PC-3 (cell line): Measurements from ENCODE around the gene CNTRL. TPM values are rescaled to one million over a fixed set of nuclear protein-coding genes. Genes with fewer than 3 reads are reported as not detected.
"Not testable (repeated sequence)": the region's sequence is repeated elsewhere in the genome, so short reads cannot be mapped to it uniquely, and the experiment has no call there.

Experiments
- ATAC-seq: fragments of 200-7000 bp; cut with Tn5 transposase; 2 replicates; pipeline ENCODE4 v1.9.1; 2020; ENCODE audit warnings: mild to moderate bottlenecking, moderate library complexity
- BruUV-seq: library from RNA; stranded (reverse); fragments of 400-500 nt; replicated peaks from 2 replicates; lab custom pipeline; 2021; lab: Mats Ljungman, UMichigan
- CTCF ChIA-PET: fragments of 300-600 bp; sonication (Branson Sonifier 250); formaldehyde crosslinking; loops from one replicate; lab custom pipeline; 2022; ENCODE audit warnings: antibody characterized with exemption; lab: Charles Lee
- POLR2A ChIA-PET: fragments of 300-600 bp; sonication (Branson Sonifier 250); formaldehyde crosslinking; loops from one replicate; lab custom pipeline; 2022; ENCODE audit warnings: antibody characterized with exemption; ENCODE audit not compliant: unreplicated experiment; lab: Charles Lee
- DNase-seq: peaks from one replicate; pipeline ENCODE4 v3.0.0-alpha.2; 2015
- H2AFZ ChIP-seq: fragments of 300-600 bp; sonication (generic); 2 replicates; pipeline ENCODE4 v1.6.0; 2016; ENCODE audit warnings: antibody characterized with exemption, low read length
- H3F3A ChIP-seq: fragments of 300-600 bp; sonication (generic); one replicate; pipeline ENCODE4 v1.6.0; 2017; ENCODE audit warnings: antibody characterized with exemption, low read length, control low read depth, mild to moderate bottlenecking; ENCODE audit not compliant: unreplicated experiment
- H3K27ac ChIP-seq: fragments of 300-600 bp; sonication (generic); 2 replicates; pipeline ENCODE4 v1.5.1; 2016; ENCODE audit warnings: mild to moderate bottlenecking, low read length
- H3K27me3 ChIP-seq: fragments of 300-600 bp; sonication (generic); 2 replicates; pipeline ENCODE4 v1.6.1; 2016; ENCODE audit warnings: low read length, mixed read lengths
- H3K36me3 ChIP-seq: fragments of 300-600 bp; sonication (generic); 2 replicates; pipeline ENCODE4 v1.6.1; 2016; ENCODE audit warnings: low read depth, mixed run types, low read length, mixed read lengths
- H3K4me1 ChIP-seq: fragments of 300-600 bp; sonication (generic); 2 replicates; pipeline ENCODE4 v1.5.1; 2016; ENCODE audit warnings: low read length; ENCODE audit not compliant: insufficient read depth
- H3K4me2 ChIP-seq: fragments of 300-600 bp; sonication (generic); 2 replicates; pipeline ENCODE4 v1.6.0; 2016; ENCODE audit warnings: low read length
- H3K4me3 ChIP-seq: fragments of 300-600 bp; sonication (generic); 2 replicates; pipeline ENCODE4 v1.5.1; 2016; ENCODE audit warnings: mild to moderate bottlenecking, low read length, mixed read lengths
- H3K79me2 ChIP-seq: fragments of 300-600 bp; sonication (generic); 2 replicates; pipeline ENCODE4 v1.6.1; 2017; ENCODE audit warnings: low read length, mixed read lengths
- H3K9ac ChIP-seq: fragments of 300-600 bp; sonication (generic); 2 replicates; pipeline ENCODE4 v1.6.0; 2016; ENCODE audit warnings: mild to moderate bottlenecking, low read length
- H3K9me2 ChIP-seq: fragments of 300-600 bp; sonication (generic); replicated peaks from 2 replicates; pipeline ENCODE4 v1.6.1; 2016; ENCODE audit warnings: mixed run types, low read length, mixed read lengths
- H3K9me3 ChIP-seq: fragments of 300-600 bp; sonication (generic); 2 replicates; pipeline ENCODE4 v1.6.1; 2016; ENCODE audit warnings: low read length, mixed read lengths
- H4K20me1 ChIP-seq: fragments of 300-600 bp; sonication (generic); 2 replicates; pipeline ENCODE4 v1.6.1; 2016; ENCODE audit warnings: low read length, mixed read lengths
- CTCF ChIP-seq: fragments of 300-600 bp; sonication (generic); conservative IDR thresholded peaks from 2 replicates; pipeline ENCODE4 v1.5.1; 2017; ENCODE audit warnings: antibody characterized with exemption, low read depth, mild to moderate bottlenecking, low read length
- EZH2 ChIP-seq: fragments of 300-600 bp; sonication (generic); IDR thresholded peaks from one replicate; pipeline ENCODE4 v1.6.1; 2017; ENCODE audit warnings: antibody characterized with exemption, mild to moderate bottlenecking, low read length; ENCODE audit not compliant: unreplicated experiment
- EZH2phosphoT487 ChIP-seq: fragments of 300-600 bp; sonication (generic); IDR thresholded peaks from 2 replicates; pipeline ENCODE4 v1.6.1; 2018; ENCODE audit warnings: mild to moderate bottlenecking, antibody characterized with exemption, low read length, borderline replicate concordance
- intact Hi-C: fragments of 100-400 bp; cut with micrococcal nuclease; formaldehyde crosslinking; loops from 2 replicates; pipeline ENCODE4 v1.9.0; 2023
- total RNA-seq: library from RNA; depleted of rRNA; stranded (reverse); fragments of >200 nt; gene quantifications from 2 replicates; pipeline ENCODE4 v1.2.3, GENCODE V29; 2014

Gene CNTRL
- total RNA-seq, 1 experiment from 2014 or later = 6.0 TPM

GRCh38 chr9:121098567-121099198, 23.9 kb downstream of the CNTRL start:
- no peak overlapping the region for H3K9ac ChIP-seq
- no peak overlapping the region for H2AFZ ChIP-seq
- DNase-seq (no peak), ATAC-seq (no peak)
- no TSS peak for BruUV-seq
- no peaks in the 10 kb centered on the region for H3K9me2 ChIP-seq
- H3K36me3 ChIP-seq = no peaks in the 10 kb centered on the region
- intact Hi-C loops = no loop called here
- no peak overlapping the region for H3K4me2 ChIP-seq
- H3K27ac ChIP-seq = no peak overlapping the region
- H3K9me3 ChIP-seq = no peaks in the 10 kb centered on the region
- no peaks in the 10 kb centered on the region for H3K79me2 ChIP-seq
- H3K27me3 ChIP-seq = no peaks in the 10 kb centered on the region
- no peaks in the 10 kb centered on the region for H3K4me1 ChIP-seq
- no peak overlapping the region for H3K4me3 ChIP-seq
- H4K20me1 ChIP-seq = no peaks in the 10 kb centered on the region
- CTCF ChIA-PET = no interaction called here
- TF ChIP-seq EZH2phosphoT487 = no peak
- no peak for TF ChIP-seq EZH2
- no peak for TF ChIP-seq CTCF
- H3F3A ChIP-seq = no peaks in the 10 kb centered on the region
- POLR2A ChIA-PET = no interaction called here

DNA sequence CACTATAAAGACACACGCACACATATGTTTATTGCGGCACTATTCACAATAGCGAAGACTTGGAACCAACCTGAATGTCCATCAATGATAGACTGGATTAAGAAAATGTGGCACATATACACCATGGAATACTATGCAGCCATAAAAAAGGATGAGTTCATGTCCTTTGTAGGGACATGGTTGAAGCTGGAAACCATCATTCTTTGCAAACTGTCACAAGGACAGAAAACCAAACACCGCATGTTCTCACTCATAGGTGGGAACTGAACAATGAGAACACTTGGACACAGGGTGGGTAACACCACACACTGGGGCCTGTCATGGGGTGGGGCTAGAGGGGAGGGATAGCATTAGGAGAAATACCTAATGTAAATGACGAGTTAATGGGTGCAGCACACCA, 29.3 kb downstream of the CNTRL start:
- H3K27ac ChIP-seq, H3K27me3 ChIP-seq, H3K4me2 ChIP-seq, H3K9me3 ChIP-seq, H2AFZ ChIP-seq, DNase-seq, BruUV-seq, intact Hi-C loops, ATAC-seq, H3K79me2 ChIP-seq, H3K4me3 ChIP-seq, H4K20me1 ChIP-seq, POLR2A ChIA-PET, H3K9ac ChIP-seq, H3K36me3 ChIP-seq, CTCF ChIA-PET, H3F3A ChIP-seq, H3K4me1 ChIP-seq, H3K9me2 ChIP-seq: not testable (repeated sequence)

GRCh38 chr9:121105531-121105930, 30.8 kb downstream of the CNTRL start:
- Histone ChIP-seq H3K4me1 (no peaks in the 10 kb centered on the region), H3K9ac (no peak overlapping the region), H3K79me2 (no peaks in the 10 kb centered on the region), H3K27me3 (no peaks in the 10 kb centered on the region), H3K9me2 (no peaks in the 10 kb centered on the region), H3K27ac (no peak overlapping the region), H3K36me3 (no peaks in the 10 kb centered on the region), H3K9me3 (no peaks in the 10 kb centered on the region), H3K4me2 (no peak overlapping the region), H4K20me1 (no peaks in the 10 kb centered on the region), H2AFZ (no peak overlapping the region), H3K4me3 (no peak overlapping the region), H3F3A (no peaks in the 10 kb centered on the region)
- POLR2A ChIA-PET = no interaction called here
- intact Hi-C loops = loop anchor here (5.0 kb wide), 1 partner anchor 92 kb away; no protein-coding TSS in a partner anchor
- CTCF ChIA-PET = interaction anchor here (0.5 kb wide), 1 partner anchor 366 kb away, joined by 11 read pairs; no protein-coding TSS in a partner anchor
- no peak for ATAC-seq
- TF ChIP-seq CTCF (no peak), EZH2phosphoT487 (no peak), EZH2 (no peak)
- no TSS peak for BruUV-seq
- no peak for DNase-seq
